ENCODE measurements around the gene WEE2. TPM values are rescaled to one million over a fixed set of nuclear protein-coding genes. Genes with fewer than 3 reads are reported as not detected.

WEE2 gene
- total and polyA plus RNA-seq, 9 of the 15 experiments (the other 6 are each of a cell fraction or from before 2014, with no cell fraction given) = not detected

DNA sequence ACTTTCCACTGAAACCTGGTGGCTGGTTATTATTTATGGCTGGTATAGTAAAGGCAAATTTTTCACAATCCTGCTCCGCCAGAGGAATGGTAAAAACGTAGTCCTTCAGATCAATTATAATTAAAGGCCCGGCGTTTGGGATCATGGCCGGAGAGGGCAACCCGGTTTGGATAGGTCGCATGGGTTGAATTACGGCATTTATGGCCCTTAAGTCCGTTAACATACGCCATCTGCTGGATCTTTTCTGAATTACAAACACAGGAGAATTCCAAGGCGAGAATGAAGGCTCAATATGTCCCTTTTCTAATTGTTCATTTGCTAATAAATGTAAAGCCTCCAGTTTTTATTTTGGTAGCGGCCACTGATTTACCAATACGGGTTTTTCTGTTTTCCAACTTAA lies 44.5 kb downstream of the WEE2 start (continued):
- TF ChIP-seq CTBP1 (IDR thresholded peaks at IDR 0.05; ENCODE audit: borderline replicate concordance) (no peak), KAT7 (CRISPR knock-in tag; IDR thresholded peaks at IDR 0.05; ENCODE audit: borderline replicate concordance) (no peak)
- TF ChIP-seq, protein P1, sequence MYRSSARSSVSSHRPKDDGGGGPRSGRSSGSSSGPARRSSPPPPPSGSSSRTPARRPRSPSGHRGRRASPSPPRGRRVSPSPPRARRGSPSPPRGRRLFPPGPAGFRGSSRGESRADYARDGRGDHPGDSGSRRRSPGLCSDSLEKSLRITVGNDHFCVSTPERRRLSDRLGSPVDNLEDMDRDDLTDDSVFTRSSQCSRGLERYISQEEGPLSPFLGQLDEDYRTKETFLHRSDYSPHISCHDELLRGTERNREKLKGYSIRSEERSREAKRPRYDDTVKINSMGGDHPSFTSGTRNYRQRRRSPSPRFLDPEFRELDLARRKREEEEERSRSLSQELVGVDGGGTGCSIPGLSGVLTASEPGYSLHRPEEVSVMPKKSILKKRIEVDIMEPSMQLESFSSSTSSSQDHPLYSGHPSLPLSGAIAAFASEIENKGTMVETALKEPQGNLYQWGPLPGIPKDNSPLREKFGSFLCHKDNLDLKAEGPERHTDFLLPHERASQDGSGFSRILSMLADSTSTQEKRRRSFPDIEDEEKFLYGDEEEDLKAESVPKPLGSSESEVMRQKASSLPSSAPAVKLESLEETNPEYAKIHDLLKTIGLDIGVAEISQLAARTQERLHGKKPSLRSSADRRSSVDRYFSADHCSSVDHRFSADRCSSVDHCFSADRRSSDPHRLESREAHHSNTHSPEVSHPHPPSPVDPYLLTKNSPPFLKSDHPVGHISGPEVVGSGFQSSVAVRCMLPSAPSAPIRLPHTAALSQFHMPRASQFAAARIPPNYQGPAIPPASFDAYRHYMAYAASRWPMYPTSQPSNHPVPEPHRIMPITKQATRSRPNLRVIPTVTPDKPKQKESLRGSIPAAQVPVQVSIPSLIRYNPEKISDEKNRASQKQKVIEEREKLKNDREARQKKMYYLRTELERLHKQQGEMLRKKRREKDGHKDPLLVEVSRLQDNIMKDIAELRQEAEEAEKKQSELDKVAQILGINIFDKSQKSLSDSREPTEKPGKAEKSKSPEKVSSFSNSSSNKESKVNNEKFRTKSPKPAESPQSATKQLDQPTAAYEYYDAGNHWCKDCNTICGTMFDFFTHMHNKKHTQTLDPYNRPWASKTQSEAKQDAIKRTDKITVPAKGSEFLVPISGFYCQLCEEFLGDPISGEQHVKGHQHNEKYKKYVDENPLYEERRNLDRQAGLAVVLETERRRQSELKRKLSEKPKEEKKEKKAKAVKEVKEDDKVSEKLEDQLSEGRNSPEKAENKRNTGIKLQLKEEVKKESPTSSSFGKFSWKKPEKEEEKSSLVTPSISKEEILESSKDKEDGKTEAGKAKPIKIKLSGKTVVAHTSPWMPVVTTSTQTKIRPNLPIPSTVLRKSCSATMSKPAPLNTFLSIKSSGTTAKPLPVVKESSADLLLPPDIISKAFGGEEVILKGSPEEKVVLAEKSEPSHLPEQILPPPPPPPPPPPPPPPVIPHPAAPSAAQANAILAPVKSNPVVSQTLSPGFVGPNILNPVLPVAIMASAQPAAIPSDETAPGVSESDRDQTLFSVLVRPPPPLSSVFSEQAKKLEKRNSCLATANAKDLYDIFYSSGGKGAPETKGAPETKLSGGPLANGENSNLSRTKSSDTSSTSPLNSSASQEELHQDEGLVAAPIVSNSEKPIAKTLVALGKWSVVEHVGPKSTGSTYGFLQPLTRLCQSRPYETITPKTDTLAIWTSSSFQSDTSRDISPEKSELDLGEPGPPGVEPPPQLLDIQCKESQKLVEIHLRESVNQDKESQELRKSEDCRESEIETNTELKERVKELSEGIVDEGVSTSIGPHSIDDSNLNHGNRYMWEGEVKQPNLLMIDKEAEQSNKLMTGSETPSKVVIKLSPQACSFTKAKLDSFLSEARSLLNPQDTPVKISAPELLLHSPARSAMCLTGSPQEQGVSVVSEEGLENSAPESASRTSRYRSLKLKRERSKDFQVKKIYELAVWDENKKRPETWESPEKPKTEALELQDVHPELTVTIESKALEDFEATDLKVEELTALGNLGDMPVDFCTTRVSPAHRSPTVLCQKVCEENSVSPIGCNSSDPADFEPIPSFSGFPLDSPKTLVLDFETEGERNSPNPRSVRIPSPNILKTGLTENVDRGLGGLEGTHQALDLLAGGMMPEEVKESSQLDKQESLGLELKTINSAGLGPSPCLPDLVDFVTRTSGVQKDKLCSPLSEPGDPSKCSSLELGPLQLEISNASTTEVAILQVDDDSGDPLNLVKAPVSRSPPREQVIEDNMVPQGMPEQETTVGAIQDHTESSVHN (IDR thresholded peaks at IDR 0.05; ENCODE audit: borderline replicate concordance in 1 of 2, low read depth in 1 of 2) = no peak
- TF ChIP-seq, protein P2, sequence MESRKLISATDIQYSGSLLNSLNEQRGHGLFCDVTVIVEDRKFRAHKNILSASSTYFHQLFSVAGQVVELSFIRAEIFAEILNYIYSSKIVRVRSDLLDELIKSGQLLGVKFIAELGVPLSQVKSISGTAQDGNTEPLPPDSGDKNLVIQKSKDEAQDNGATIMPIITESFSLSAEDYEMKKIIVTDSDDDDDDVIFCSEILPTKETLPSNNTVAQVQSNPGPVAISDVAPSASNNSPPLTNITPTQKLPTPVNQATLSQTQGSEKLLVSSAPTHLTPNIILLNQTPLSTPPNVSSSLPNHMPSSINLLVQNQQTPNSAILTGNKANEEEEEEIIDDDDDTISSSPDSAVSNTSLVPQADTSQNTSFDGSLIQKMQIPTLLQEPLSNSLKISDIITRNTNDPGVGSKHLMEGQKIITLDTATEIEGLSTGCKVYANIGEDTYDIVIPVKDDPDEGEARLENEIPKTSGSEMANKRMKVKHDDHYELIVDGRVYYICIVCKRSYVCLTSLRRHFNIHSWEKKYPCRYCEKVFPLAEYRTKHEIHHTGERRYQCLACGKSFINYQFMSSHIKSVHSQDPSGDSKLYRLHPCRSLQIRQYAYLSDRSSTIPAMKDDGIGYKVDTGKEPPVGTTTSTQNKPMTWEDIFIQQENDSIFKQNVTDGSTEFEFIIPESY (CRISPR knock-in tag; IDR thresholded peaks at IDR 0.05) = peak; percentile 99
- TF ChIP-seq, protein P3, sequence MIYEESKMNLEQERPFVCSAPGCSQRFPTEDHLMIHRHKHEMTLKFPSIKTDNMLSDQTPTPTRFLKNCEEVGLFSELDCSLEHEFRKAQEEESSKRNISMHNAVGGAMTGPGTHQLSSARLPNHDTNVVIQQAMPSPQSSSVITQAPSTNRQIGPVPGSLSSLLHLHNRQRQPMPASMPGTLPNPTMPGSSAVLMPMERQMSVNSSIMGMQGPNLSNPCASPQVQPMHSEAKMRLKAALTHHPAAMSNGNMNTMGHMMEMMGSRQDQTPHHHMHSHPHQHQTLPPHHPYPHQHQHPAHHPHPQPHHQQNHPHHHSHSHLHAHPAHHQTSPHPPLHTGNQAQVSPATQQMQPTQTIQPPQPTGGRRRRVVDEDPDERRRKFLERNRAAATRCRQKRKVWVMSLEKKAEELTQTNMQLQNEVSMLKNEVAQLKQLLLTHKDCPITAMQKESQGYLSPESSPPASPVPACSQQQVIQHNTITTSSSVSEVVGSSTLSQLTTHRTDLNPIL (CRISPR knock-in tag; IDR thresholded peaks at IDR 0.05) = no peak

Data from K562 (cell line).